Measurements from ENCODE around the gene UBE2C. TPM values are rescaled to one million over a fixed set of nuclear protein-coding genes. Genes with fewer than 3 reads are reported as not detected.
A peak's percentile ranks its signal among the peaks of the same experiment; 100 is the strongest.

The UBE2C gene
- total RNA-seq, 1 experiment from 2014 or later: 606 TPM

- DNase-seq (ENCODE audit: low read depth): peak; percentile 98
Observed at GRCh38 chr20:45833030-45833882, 20.8 kb downstream of the UBE2C start, which contains the start of gene SNX21. Gene SNX21 (plus strand): TSS chr20:45833799. CDS start chr20:45833920, 121 bp downstream.

GRCh38 chr20:45833883-45834796, 21.7 kb downstream of the UBE2C start:
- peak; percentile 77 for DNase-seq (ENCODE audit: low read depth)

- DNase-seq (ENCODE audit: low read depth): no peak
Observed at GRCh38 chr20:45834797-45835161, 22.3 kb downstream of the UBE2C start.

- DNase-seq (ENCODE audit: low read depth): no peak
Observed at GRCh38 chr20:45835329-45835765, 22.9 kb downstream of the UBE2C start.

- DNase-seq (ENCODE audit: low read depth): peak; percentile 91
Observed at GRCh38 chr20:45835825-45836224, 23.4 kb downstream of the UBE2C start.

GRCh38 chr20:45836841-45837240, 24.4 kb downstream of the UBE2C start:
- no peak for DNase-seq (ENCODE audit: low read depth)

GRCh38 chr20:45840700-45841198, 28.3 kb downstream of the UBE2C start:
- no peak for DNase-seq (ENCODE audit: low read depth)

- no peak for DNase-seq (ENCODE audit: low read depth)
Observed at GRCh38 chr20:45841407-45842129, 29.1 kb downstream of the UBE2C start.

- peak; percentile 47 for DNase-seq (ENCODE audit: low read depth)
Observed at GRCh38 chr20:45842169-45842812, 29.8 kb downstream of the UBE2C start.

- no peak for DNase-seq (ENCODE audit: low read depth)
Observed at GRCh38 chr20:45843506-45843905, 31.1 kb downstream of the UBE2C start.

- DNase-seq (ENCODE audit: low read depth): no peak
Observed at GRCh38 chr20:45845452-45845851, 33.0 kb downstream of the UBE2C start.

- no peak for DNase-seq (ENCODE audit: low read depth)
Observed at GRCh38 chr20:45848421-45848820, 36.0 kb downstream of the UBE2C start.

- no peak for DNase-seq (ENCODE audit: low read depth)
Observed at GRCh38 chr20:45848969-45849582, 36.6 kb downstream of the UBE2C start.

GRCh38 chr20:45850238-45850637, 37.8 kb downstream of the UBE2C start:
- DNase-seq (ENCODE audit: low read depth): no peak

- DNase-seq (ENCODE audit: low read depth): no peak
Observed at GRCh38 chr20:45850926-45851325, 38.5 kb downstream of the UBE2C start.

- no peak for DNase-seq (ENCODE audit: low read depth)
Observed at GRCh38 chr20:45851501-45851900, 39.1 kb downstream of the UBE2C start.

GRCh38 chr20:45852326-45852725, 39.9 kb downstream of the UBE2C start:
- no peak for DNase-seq (ENCODE audit: low read depth)

- DNase-seq (ENCODE audit: low read depth): no peak
Observed at GRCh38 chr20:45853484-45853883, 41.0 kb downstream of the UBE2C start.

- peak; percentile 100 for DNase-seq (ENCODE audit: low read depth)
Observed at GRCh38 chr20:45857114-45857881, 44.9 kb downstream of the UBE2C start, which contains the start of the genes ACOT8 and ZSWIM3. Gene ACOT8 (minus strand): TSS chr20:45857392. CDS start chr20:45857315, 77 bp downstream. Gene ZSWIM3 (plus strand): TSS chr20:45857614. CDS start chr20:45857826, 212 bp downstream.

GRCh38 chr20:45857882-45858216, 45.4 kb downstream of the UBE2C start:
- peak; percentile 48 for DNase-seq (ENCODE audit: low read depth)
